Endothelial cell of umbilical vein (primary cell): ENCODE data around the gene USP47.
A peak's percentile ranks its signal among the peaks of the same experiment; 100 is the strongest.

Experiments used
- EZH2 ChIP-seq: IDR thresholded peaks from 2 replicates; pipeline ENCODE4 v1.6.1; 2012; ENCODE audit warnings: borderline replicate concordance, low read depth, mild to moderate bottlenecking, moderate library complexity, low read length, inconsistent platforms; ENCODE audit not compliant: severe bottlenecking
- FOS ChIP-seq: IDR thresholded peaks from 2 replicates; pipeline ENCODE4 v1.6.1; 2011; ENCODE audit warnings: mild to moderate bottlenecking, low read length, moderate library complexity, borderline replicate concordance; ENCODE audit not compliant: insufficient read depth
- GATA2 ChIP-seq: IDR thresholded peaks from 2 replicates; pipeline ENCODE4 v1.7.0; 2011; ENCODE audit warnings: low read depth, mild to moderate bottlenecking, moderate library complexity, mixed read lengths, low read length; ENCODE audit not compliant: insufficient read length, insufficient read depth
- JUN ChIP-seq: IDR thresholded peaks from 2 replicates; pipeline ENCODE4 v1.6.1; 2011; ENCODE audit warnings: borderline replicate concordance, low read depth; ENCODE audit not compliant: insufficient read length, insufficient read depth
- MAX ChIP-seq: IDR thresholded peaks from 2 replicates; pipeline ENCODE4 v1.6.1; 2011; ENCODE audit not compliant: insufficient read depth, insufficient read length
- MYC ChIP-seq: IDR thresholded peaks from one replicate; pipeline ENCODE4 v1.6.1; 2011; ENCODE audit warnings: mild to moderate bottlenecking, low read depth, low read length
- POLR2A ChIP-seq: IDR thresholded peaks from 2 replicates; pipeline ENCODE4 v1.6.1; 2012; ENCODE audit warnings: low read depth, mild to moderate bottlenecking, control low read depth, low read length
- POLR2AphosphoS5 ChIP-seq: IDR thresholded peaks from 2 replicates; pipeline ENCODE4 v1.6.1; 2012; ENCODE audit warnings: low read depth, mild to moderate bottlenecking, control low read depth, low read length, moderate library complexity; ENCODE audit not compliant: insufficient read depth
- TF ChIP-seq, protein P1 (sequence below), 2 donors: IDR thresholded peaks; 1 replicate in 1 of 2; 2 replicates in 1 of 2; pipeline ENCODE4 v1.5.1; 2011; ENCODE audit warnings: low read length in 2 of 2, mild to moderate bottlenecking in 2 of 2, moderate library complexity in 2 of 2, control low read depth in 1 of 2, inconsistent platforms in 1 of 2, low read depth in 1 of 2; ENCODE audit not compliant: insufficient read depth in 1 of 2; ENCODE audit errors: extremely low read depth in 1 of 2

DNA sequence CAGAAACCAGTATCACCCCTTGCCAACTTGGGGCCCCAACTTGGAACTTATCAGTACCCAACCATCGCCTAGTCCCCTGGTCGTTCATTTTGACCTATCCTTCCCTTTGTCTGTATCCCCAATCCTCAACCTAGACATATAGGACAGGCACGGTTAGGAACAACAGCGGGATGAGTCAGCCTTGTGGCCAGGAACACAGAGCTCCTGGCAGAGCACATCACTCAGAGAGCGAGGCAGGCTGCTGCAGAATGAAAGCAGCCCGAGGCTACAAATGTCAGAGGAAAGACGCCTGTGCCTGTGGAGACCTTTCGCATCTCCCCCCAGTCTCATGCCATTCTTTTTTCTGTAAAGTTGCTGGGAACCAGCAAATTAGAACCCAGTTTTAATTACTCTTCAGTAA lies 152.1 kb downstream of the USP47 start:
- TF ChIP-seq, protein P1, sequence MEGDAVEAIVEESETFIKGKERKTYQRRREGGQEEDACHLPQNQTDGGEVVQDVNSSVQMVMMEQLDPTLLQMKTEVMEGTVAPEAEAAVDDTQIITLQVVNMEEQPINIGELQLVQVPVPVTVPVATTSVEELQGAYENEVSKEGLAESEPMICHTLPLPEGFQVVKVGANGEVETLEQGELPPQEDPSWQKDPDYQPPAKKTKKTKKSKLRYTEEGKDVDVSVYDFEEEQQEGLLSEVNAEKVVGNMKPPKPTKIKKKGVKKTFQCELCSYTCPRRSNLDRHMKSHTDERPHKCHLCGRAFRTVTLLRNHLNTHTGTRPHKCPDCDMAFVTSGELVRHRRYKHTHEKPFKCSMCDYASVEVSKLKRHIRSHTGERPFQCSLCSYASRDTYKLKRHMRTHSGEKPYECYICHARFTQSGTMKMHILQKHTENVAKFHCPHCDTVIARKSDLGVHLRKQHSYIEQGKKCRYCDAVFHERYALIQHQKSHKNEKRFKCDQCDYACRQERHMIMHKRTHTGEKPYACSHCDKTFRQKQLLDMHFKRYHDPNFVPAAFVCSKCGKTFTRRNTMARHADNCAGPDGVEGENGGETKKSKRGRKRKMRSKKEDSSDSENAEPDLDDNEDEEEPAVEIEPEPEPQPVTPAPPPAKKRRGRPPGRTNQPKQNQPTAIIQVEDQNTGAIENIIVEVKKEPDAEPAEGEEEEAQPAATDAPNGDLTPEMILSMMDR (IDR thresholded peaks at IDR 0.05; ENCODE audit: extremely low read depth in 1 of 2, insufficient read depth in 1 of 2, low read depth in 1 of 2, low read length in 2 of 2) = no peak
- TF ChIP-seq EZH2 = no peak
- TF ChIP-seq MAX = no peak
- no peak for TF ChIP-seq JUN
- no peak for TF ChIP-seq POLR2A
- no peak for TF ChIP-seq POLR2AphosphoS5
- TF ChIP-seq MYC = no peak
- TF ChIP-seq GATA2 = no peak
- peak; percentile 82 for TF ChIP-seq FOS
